ENCODE data around the gene R3HDM4. TPM values are rescaled to one million over a fixed set of nuclear protein-coding genes. Genes with fewer than 3 reads are reported as not detected.

The R3HDM4 gene
- total RNA-seq, 4 donors from 2014 or later = 5.3 to 38.2 (median 21.2) TPM

- Histone ChIP-seq H3K9me3 (no peaks in the 10 kb centered on the region), H3K36me3 (no peaks in the 10 kb centered on the region), H3K27ac (no peak overlapping the region), H3K4me3 (no peak overlapping the region), H3K4me1 (peaks cover 0 to 17% of the 10 kb centered on the region in 2 donors), H3K27me3 (peaks cover 0 to 20% of the 10 kb centered on the region in 2 donors)
- TF ChIP-seq, protein P1, sequence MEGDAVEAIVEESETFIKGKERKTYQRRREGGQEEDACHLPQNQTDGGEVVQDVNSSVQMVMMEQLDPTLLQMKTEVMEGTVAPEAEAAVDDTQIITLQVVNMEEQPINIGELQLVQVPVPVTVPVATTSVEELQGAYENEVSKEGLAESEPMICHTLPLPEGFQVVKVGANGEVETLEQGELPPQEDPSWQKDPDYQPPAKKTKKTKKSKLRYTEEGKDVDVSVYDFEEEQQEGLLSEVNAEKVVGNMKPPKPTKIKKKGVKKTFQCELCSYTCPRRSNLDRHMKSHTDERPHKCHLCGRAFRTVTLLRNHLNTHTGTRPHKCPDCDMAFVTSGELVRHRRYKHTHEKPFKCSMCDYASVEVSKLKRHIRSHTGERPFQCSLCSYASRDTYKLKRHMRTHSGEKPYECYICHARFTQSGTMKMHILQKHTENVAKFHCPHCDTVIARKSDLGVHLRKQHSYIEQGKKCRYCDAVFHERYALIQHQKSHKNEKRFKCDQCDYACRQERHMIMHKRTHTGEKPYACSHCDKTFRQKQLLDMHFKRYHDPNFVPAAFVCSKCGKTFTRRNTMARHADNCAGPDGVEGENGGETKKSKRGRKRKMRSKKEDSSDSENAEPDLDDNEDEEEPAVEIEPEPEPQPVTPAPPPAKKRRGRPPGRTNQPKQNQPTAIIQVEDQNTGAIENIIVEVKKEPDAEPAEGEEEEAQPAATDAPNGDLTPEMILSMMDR (IDR thresholded peaks at IDR 0.05) = no peak
- no peak for TF ChIP-seq POLR2A (IDR thresholded peaks at IDR 0.05)
- intact Hi-C loops (cut with DNase I; ENCODE audit: low total_unique reads) = loop anchor here (10.0 kb wide), 1 partner anchor 122 kb away; the partner anchor contains the start of gene WDR18
- no peak for DNase-seq
Measured at GRCh38 chr19:863315-863620, 49.8 kb downstream of the R3HDM4 start.

- intact Hi-C loops (cut with DNase I; ENCODE audit: low total_unique reads) = loop anchor here (10.0 kb wide), 1 partner anchor 122 kb away; the partner anchor contains the start of gene WDR18
- no peaks in the 10 kb centered on the region for H3K36me3 ChIP-seq
- TF ChIP-seq, protein P1 (IDR thresholded peaks at IDR 0.05) = no peak
- no peak for TF ChIP-seq POLR2A (IDR thresholded peaks at IDR 0.05)
- no peaks in the 10 kb centered on the region for H3K9me3 ChIP-seq
- H3K4me3 ChIP-seq = no peak overlapping the region
- peaks cover 0 to 17% of the 10 kb centered on the region in 2 donors for H3K4me1 ChIP-seq
- H3K27ac ChIP-seq = no peak overlapping the region
- peaks cover 0 to 20% of the 10 kb centered on the region in 2 donors for H3K27me3 ChIP-seq
- DNase-seq = peak; percentile 53 to 62
Measured at GRCh38 chr19:862581-863314, 50.3 kb downstream of the R3HDM4 start.

DNA sequence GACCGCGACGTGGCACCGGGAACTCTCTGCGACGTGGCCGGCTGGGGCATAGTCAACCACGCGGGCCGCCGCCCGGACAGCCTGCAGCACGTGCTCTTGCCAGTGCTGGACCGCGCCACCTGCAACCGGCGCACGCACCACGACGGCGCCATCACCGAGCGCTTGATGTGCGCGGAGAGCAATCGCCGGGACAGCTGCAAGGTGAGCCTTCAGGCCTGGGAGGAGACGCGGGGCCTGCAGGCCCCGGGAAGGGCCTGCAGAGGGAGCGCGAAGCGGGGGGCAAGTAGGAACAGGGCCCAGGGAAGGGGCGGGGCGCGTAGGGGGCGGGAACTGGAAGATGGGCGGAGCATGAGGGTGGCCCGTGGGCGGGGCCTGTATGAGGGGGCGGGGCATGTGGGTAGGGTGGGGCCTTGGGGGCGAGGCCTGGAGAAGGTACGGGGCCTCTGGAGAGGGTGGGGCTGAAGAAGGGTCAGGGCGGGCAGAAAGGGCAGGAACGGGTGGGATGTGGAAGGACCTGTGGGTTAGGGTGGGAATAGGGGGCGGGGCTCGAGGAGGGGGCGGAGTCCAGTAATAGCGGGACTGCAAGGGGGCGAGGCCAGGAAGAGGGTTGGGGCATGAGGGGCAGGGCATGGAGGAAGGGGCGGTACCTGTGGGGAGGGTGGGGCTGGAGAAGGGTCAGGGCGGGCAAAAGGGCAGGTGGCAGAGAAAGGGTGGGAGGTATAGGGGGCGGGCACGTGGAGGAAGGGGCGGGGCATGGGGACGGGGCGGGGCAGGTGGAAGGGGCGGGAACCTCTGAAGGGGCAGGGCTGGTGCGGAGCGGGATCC, 51.1 kb downstream of the R3HDM4 start:
- intact Hi-C loops (cut with DNase I; ENCODE audit: low total_unique reads) = loop anchor here (10.0 kb wide), 1 partner anchor 123 kb away; the partner anchor contains the start of gene WDR18
- no peak overlapping the region for H3K27ac ChIP-seq

GRCh38 chr19:861141-861755, 51.8 kb downstream of the R3HDM4 start:
- no peak for TF ChIP-seq POLR2A (IDR thresholded peaks at IDR 0.05)
- no peaks in the 10 kb centered on the region for H3K36me3 ChIP-seq
- no peak for DNase-seq
- peaks cover 0 to 17% of the 10 kb centered on the region in 2 donors for H3K4me1 ChIP-seq
- no peak overlapping the region for H3K4me3 ChIP-seq
- no peaks in the 10 kb centered on the region for H3K9me3 ChIP-seq
- H3K27me3 ChIP-seq = peaks cover 0 to 20% of the 10 kb centered on the region in 2 donors
- H3K27ac ChIP-seq = no peak overlapping the region
- intact Hi-C loops (cut with DNase I; ENCODE audit: low total_unique reads) = loop anchor here (10.0 kb wide), 1 partner anchor 124 kb away; the partner anchor contains the start of gene WDR18

More for the DNA sequence above, 51.1 kb downstream of the R3HDM4 start:
- Histone ChIP-seq H3K27me3 (peaks cover 0 to 20% of the 10 kb centered on the region in 2 donors), H3K4me3 (no peak overlapping the region), H3K9me3 (no peaks in the 10 kb centered on the region), H3K4me1 (peaks cover 0 to 17% of the 10 kb centered on the region in 2 donors), H3K36me3 (no peaks in the 10 kb centered on the region)
- TF ChIP-seq, protein P1 (IDR thresholded peaks at IDR 0.05) = no peak
- TF ChIP-seq POLR2A (IDR thresholded peaks at IDR 0.05) = no peak
- no peak for DNase-seq
